Activated CD8-positive, alpha-beta T cell treated with anti-CD3 and anti-CD28 coated beads for 36 hours (primary cell): Measurements from ENCODE around the gene ABCC3. TPM values are rescaled to one million over a fixed set of nuclear protein-coding genes. Genes with fewer than 3 reads are reported as not detected.

Experiments
- ATAC-seq: fragments of 200-7000 bp; cut with Tn5 transposase; one replicate; pipeline ENCODE4 v1.10.0; 2021; ENCODE audit warnings: mild to moderate bottlenecking, moderate library complexity
- CTCF ChIA-PET: fragments of 350-600 bp; sonication (Branson Sonifier 250); formaldehyde crosslinking; loops from one replicate; lab custom pipeline; 2021; ENCODE audit warnings: antibody characterized with exemption; lab: Charles Lee
- POLR2A ChIA-PET: fragments of 350-600 bp; sonication (Branson Sonifier 250); formaldehyde crosslinking; loops from one replicate; lab custom pipeline; 2021; ENCODE audit warnings: antibody characterized with exemption; lab: Charles Lee
- DNase-seq: peaks from one replicate; pipeline ENCODE4 v3.0.0-alpha.2; 2020
- H3K27ac Mint-ChIP-seq: one replicate; pipeline ENCODE4 v1.8.0; 2021; ENCODE audit warnings: mild to moderate bottlenecking, mixed read lengths
- H3K27me3 Mint-ChIP-seq: one replicate; pipeline ENCODE4 v1.8.0; 2021; ENCODE audit warnings: mixed read lengths
- H3K36me3 Mint-ChIP-seq: one replicate; pipeline ENCODE4 v1.8.0; 2021; ENCODE audit warnings: low read depth, mixed read lengths
- H3K4me1 Mint-ChIP-seq: one replicate; pipeline ENCODE4 v1.8.0; 2021; ENCODE audit warnings: low read depth, mixed read lengths
- H3K4me3 Mint-ChIP-seq: one replicate; pipeline ENCODE4 v1.8.0; 2021; ENCODE audit warnings: mild to moderate bottlenecking, moderate library complexity, mixed read lengths
- H3K9me3 Mint-ChIP-seq: one replicate; pipeline ENCODE4 v1.8.0; 2021; ENCODE audit warnings: mixed read lengths
- intact Hi-C: fragments of 100-400 bp; cut with micrococcal nuclease; formaldehyde crosslinking; loops from one replicate; pipeline ENCODE4 v1.10.0; 2022
- total RNA-seq, 2 experiments: library from RNA; stranded (reverse); gene quantifications; one replicate each; pipeline ENCODE4 v1.2.3, GENCODE V29; 2021
- TF ChIP-seq, protein P1 (sequence below): fragments of 200-600 bp; IDR thresholded peaks from one replicate; pipeline ENCODE4 v1.8.0; 2022; ENCODE audit warnings: antibody characterized with exemption, mild to moderate bottlenecking

Gene ABCC3
- total RNA-seq, 2 experiments from 2014 or later, result not detected

DNA sequence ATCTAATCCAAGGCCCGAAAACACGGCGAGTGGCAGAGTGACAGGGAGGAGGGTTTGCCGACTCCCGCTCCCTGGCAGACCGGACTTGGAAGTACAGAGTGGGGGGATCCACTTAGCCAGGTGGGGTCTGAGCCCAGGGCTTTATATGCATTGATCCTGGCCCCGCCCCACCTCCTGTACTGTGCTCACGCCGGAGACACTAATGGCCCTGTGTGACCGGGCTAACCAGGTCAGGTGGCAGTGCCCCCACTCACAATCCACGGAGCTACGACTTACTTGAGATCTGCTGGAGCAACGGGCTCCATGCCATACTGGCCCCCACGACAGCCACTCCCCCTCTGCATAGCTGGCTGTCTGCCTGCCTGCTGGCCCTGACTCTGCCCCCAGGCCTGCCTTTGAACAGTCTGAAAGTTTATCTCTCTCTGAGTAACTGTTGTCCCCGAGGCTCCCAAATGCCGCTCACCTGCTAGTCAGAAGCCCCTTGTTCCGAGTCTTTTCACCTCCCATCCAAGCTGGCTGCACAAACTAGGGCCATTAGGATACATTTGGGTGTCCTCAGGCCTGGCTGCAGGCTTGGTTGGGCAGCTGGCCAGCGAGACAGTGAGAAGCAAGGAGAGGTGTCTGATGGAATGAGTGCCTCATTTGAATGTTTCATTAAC lies 46.2 kb upstream of the ABCC3 start:
- H3K27me3 Mint-ChIP-seq, result peaks cover 1% of the 10 kb centered on the region
- no peak for DNase-seq
- no peaks in the 10 kb centered on the region for H3K9me3 Mint-ChIP-seq
- TF ChIP-seq, protein P1, sequence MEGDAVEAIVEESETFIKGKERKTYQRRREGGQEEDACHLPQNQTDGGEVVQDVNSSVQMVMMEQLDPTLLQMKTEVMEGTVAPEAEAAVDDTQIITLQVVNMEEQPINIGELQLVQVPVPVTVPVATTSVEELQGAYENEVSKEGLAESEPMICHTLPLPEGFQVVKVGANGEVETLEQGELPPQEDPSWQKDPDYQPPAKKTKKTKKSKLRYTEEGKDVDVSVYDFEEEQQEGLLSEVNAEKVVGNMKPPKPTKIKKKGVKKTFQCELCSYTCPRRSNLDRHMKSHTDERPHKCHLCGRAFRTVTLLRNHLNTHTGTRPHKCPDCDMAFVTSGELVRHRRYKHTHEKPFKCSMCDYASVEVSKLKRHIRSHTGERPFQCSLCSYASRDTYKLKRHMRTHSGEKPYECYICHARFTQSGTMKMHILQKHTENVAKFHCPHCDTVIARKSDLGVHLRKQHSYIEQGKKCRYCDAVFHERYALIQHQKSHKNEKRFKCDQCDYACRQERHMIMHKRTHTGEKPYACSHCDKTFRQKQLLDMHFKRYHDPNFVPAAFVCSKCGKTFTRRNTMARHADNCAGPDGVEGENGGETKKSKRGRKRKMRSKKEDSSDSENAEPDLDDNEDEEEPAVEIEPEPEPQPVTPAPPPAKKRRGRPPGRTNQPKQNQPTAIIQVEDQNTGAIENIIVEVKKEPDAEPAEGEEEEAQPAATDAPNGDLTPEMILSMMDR, result no peak
- no peaks in the 10 kb centered on the region for H3K36me3 Mint-ChIP-seq
- intact Hi-C loops, result no loop called here
- no peak overlapping the region for H3K4me3 Mint-ChIP-seq
- H3K4me1 Mint-ChIP-seq, result no peaks in the 10 kb centered on the region
- CTCF ChIA-PET, result no interaction called here
- no peak for ATAC-seq
- POLR2A ChIA-PET, result no interaction called here
- no peak overlapping the region for H3K27ac Mint-ChIP-seq

DNA sequence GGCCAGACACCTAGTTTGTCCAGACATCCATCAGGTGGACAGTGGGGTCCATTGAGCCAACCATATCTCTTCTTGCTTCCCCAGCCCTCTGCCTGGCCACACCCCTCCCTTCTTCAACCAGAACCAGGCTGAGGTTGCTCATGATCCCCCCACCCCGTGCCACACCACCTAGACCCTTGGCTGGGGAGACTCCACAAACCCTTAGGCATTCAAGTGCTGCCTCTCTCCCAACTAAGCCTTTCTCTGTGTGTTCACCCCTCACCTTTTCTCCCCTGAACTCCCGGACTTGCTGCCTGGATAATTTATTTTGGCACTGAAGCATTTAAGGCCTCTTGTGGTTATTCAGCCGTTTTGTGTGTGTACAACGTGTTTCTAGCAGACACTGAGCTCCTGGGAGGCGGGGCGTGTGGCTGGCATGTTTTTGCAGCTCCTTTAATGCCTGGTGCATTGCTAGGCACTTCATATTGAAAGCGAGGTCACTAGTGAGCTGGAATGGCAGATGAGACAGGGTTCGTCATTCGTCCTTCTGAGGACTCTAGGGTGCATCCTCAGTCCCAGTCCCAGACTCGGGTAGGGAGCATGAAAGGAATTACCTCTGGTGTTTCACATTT lies 45.5 kb upstream of the ABCC3 start:
- Mint-ChIP-seq H3K4me1 (no peaks in the 10 kb centered on the region), H3K27ac (no peak overlapping the region), H3K36me3 (no peaks in the 10 kb centered on the region), H3K27me3 (no peaks in the 10 kb centered on the region), H3K9me3 (no peaks in the 10 kb centered on the region), H3K4me3 (no peak overlapping the region)
- DNase-seq (no peak), ATAC-seq (no peak)
- intact Hi-C loops, result no loop called here
- POLR2A ChIA-PET, result no interaction called here
- TF ChIP-seq, protein P1, result no peak
- CTCF ChIA-PET, result no interaction called here

DNA sequence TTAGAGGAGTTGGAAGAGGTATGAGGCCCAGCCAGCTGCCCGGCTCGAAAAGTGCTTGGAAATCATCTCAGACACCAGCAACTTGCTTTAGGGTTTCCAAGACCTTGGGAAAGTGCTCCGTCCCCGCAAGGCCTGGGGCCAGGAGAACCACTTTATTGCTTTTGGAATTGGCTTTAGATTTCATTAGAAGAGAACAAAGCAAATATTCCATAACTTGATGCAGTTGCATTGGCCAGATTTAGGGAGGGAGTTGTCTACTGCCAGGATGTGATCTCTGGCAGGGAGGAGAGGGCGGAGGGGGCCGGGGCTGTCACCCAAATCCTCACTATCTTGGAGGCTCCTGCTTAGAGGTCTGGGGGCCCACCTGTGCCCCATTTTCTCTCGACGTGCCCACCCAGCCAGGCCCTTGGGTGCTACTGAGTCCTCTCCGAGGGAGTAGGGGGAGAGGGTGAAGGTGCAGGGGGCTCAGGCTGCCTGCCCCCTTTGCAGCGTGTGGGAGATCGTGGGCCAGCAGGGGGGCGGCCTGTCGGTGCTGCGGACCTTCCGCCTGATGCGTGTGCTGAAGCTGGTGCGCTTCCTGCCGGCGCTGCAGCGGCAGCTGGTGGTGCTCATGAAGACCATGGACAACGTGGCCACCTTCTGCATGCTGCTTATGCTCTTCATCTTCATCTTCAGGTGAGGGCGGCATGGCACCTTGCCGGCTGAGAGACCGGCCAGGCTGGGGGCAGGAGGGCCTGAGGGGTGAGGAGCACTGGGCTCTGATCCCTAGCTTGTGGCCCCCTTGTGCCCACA lies 43.5 kb upstream of the ABCC3 start:
- Mint-ChIP-seq H3K4me1 (no peaks in the 10 kb centered on the region), H3K9me3 (no peaks in the 10 kb centered on the region), H3K27me3 (no peaks in the 10 kb centered on the region), H3K27ac (no peak overlapping the region), H3K4me3 (no peak overlapping the region), H3K36me3 (no peaks in the 10 kb centered on the region)
- intact Hi-C loops, result no loop called here
- DNase-seq, result no peak
- ATAC-seq, result no peak
- CTCF ChIA-PET, result no interaction called here
- TF ChIP-seq, protein P1, result no peak
- POLR2A ChIA-PET, result no interaction called here

DNA sequence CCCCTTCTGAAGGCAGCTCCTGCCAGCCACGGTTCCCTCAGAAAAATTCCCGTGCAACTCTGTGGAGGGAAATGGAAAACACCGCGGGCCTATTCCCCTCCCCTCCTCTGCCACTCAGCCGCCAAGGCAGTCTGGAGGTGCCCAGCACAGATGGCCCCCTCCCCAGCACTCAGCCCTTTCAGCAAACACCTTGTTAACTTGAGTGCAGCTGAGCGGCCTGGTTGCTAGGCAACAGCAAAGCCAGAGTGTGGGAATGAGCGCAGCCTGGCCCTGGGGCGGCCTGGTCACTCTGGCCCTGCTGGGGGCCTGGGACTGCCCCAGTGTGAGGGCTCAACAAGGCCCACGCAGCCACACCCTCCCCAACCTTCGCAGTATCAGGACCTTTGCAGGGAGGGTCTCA lies 41.4 kb upstream of the ABCC3 start:
- ATAC-seq (no peak), DNase-seq (no peak)
- TF ChIP-seq, protein P1, result no peak
- Mint-ChIP-seq H3K4me3 (no peak overlapping the region), H3K27me3 (no peaks in the 10 kb centered on the region), H3K4me1 (no peaks in the 10 kb centered on the region), H3K36me3 (no peaks in the 10 kb centered on the region), H3K27ac (no peak overlapping the region), H3K9me3 (no peaks in the 10 kb centered on the region)
- ChIA-PET CTCF (no interaction called here), POLR2A (no interaction called here)
- intact Hi-C loops, result no loop called here
